GM23338 (cell line): Measurements from ENCODE around the gene ATG4A. TPM values are rescaled to one million over a fixed set of nuclear protein-coding genes. Genes with fewer than 3 reads are reported as not detected.

ENCODE experiments used
- ATAC-seq: fragments of 200-7000 bp; cut with Tn5 transposase; 3 replicates; pipeline ENCODE4 v1.9.1; 2020
- DNase-seq: peaks from one replicate; pipeline ENCODE4 v3.0.0-alpha.2; 2015; ENCODE audit warnings: low spot score
- H2AFZ ChIP-seq: fragments of 200-600 bp; sonication (generic); 2 replicates; pipeline ENCODE4 v1.8.0; 2016; ENCODE audit warnings: antibody characterized with exemption, mild to moderate bottlenecking, moderate library complexity
- H3F3A ChIP-seq: fragments of 200-600 bp; sonication (generic); replicated peaks from 2 replicates; pipeline ENCODE4 v1.8.0; 2017; ENCODE audit warnings: antibody characterized with exemption, mixed run types, low read depth
- H3K27ac ChIP-seq: fragments of 200-600 bp; sonication (generic); 2 replicates; pipeline ENCODE4 v1.6.1; 2016; ENCODE audit warnings: low read depth
- H3K27me3 ChIP-seq: fragments of 200-600 bp; sonication (generic); 2 replicates; pipeline ENCODE4 v1.8.0; 2016; ENCODE audit warnings: mild to moderate bottlenecking, mixed run types, moderate library complexity; ENCODE audit not compliant: insufficient read depth
- H3K36me3 ChIP-seq: fragments of 200-600 bp; sonication (generic); 2 replicates; pipeline ENCODE4 v1.8.0; 2016; ENCODE audit warnings: mild to moderate bottlenecking; ENCODE audit not compliant: insufficient read depth
- H3K4me1 ChIP-seq: fragments of 200-600 bp; sonication (generic); 2 replicates; pipeline ENCODE4 v1.8.0; 2016; ENCODE audit warnings: mild to moderate bottlenecking, moderate library complexity; ENCODE audit not compliant: insufficient read depth
- H3K4me2 ChIP-seq: fragments of 200-600 bp; sonication (generic); 2 replicates; pipeline ENCODE4 v1.7.1; 2017; ENCODE audit warnings: mixed run types
- H3K4me3 ChIP-seq: fragments of 200-600 bp; sonication (generic); 2 replicates; pipeline ENCODE4 v1.6.1; 2016; ENCODE audit warnings: mixed run types
- H3K79me2 ChIP-seq: fragments of 200-600 bp; sonication (generic); replicated peaks from 2 replicates; pipeline ENCODE4 v1.8.0; 2017; ENCODE audit warnings: mild to moderate bottlenecking; ENCODE audit not compliant: insufficient read depth
- H3K9me2 ChIP-seq: fragments of 200-600 bp; sonication (generic); 2 replicates; pipeline ENCODE4 v1.8.0; 2017; ENCODE audit not compliant: insufficient read depth
- H4K20me1 ChIP-seq: fragments of 200-600 bp; sonication (generic); replicated peaks from 2 replicates; pipeline ENCODE4 v1.8.0; 2017; ENCODE audit warnings: mild to moderate bottlenecking; ENCODE audit not compliant: insufficient read depth
- H3K27ac Mint-ChIP-seq: 2 replicates; pipeline ENCODE4 v1.8.0; 2020; ENCODE audit warnings: inconsistent platforms, mild to moderate bottlenecking, moderate library complexity, mixed read lengths
- H3K27me3 Mint-ChIP-seq: 3 replicates; pipeline ENCODE4 v1.8.0; 2022; ENCODE audit warnings: low read depth, mild to moderate bottlenecking, moderate library complexity, mixed read lengths, inconsistent platforms; ENCODE audit not compliant: insufficient read depth, poor library complexity
- H3K36me3 Mint-ChIP-seq: 3 replicates; pipeline ENCODE4 v1.8.0; 2021; ENCODE audit warnings: low read depth, mild to moderate bottlenecking, inconsistent platforms, moderate library complexity, mixed read lengths
- H3K4me1 Mint-ChIP-seq: 3 replicates; pipeline ENCODE4 v1.8.0; 2020; ENCODE audit warnings: mild to moderate bottlenecking, inconsistent platforms, mixed read lengths
- H3K4me3 Mint-ChIP-seq: 3 replicates; pipeline ENCODE4 v1.8.0; 2021; ENCODE audit warnings: moderate library complexity, mild to moderate bottlenecking, inconsistent platforms, mixed read lengths
- H3K9me3 Mint-ChIP-seq: 3 replicates; pipeline ENCODE4 v1.8.0; 2020; ENCODE audit warnings: moderate library complexity, mild to moderate bottlenecking, inconsistent platforms, mixed read lengths
- CREB1 ChIP-seq: fragments of 250-450 bp; sonication (Bioruptor Pico); IDR thresholded peaks from 2 replicates; pipeline ENCODE4 v1.5.0; 2020; ENCODE audit warnings: low read depth, mild to moderate bottlenecking, moderate library complexity
- EZH2 ChIP-seq: fragments of 200-600 bp; sonication (generic); IDR thresholded peaks from one replicate; pipeline ENCODE4 v1.8.0; 2017; ENCODE audit warnings: antibody characterized with exemption, mild to moderate bottlenecking, low read depth; ENCODE audit not compliant: unreplicated experiment
- EZH2phosphoT487 ChIP-seq: fragments of 200-600 bp; sonication (generic); IDR thresholded peaks from one replicate; pipeline ENCODE4 v1.8.1; 2018; ENCODE audit warnings: antibody characterized with exemption; ENCODE audit not compliant: unreplicated experiment
- JUNB ChIP-seq: IDR thresholded peaks from one replicate; pipeline ENCODE4 v1.6.1; 2016; ENCODE audit warnings: antibody characterized with exemption; ENCODE audit not compliant: unreplicated experiment
- POLR2AphosphoS5 ChIP-seq: IDR thresholded peaks from 2 replicates; pipeline ENCODE4 v1.6.1; 2016; ENCODE audit warnings: antibody characterized with exemption, low read depth
- REST ChIP-seq: IDR thresholded peaks from one replicate; pipeline ENCODE4 v1.6.1; 2018; ENCODE audit warnings: antibody characterized with exemption; ENCODE audit not compliant: unreplicated experiment
- STAT1 ChIP-seq: IDR thresholded peaks from one replicate; pipeline ENCODE4 v1.6.1; 2016; ENCODE audit warnings: antibody characterized with exemption; ENCODE audit not compliant: unreplicated experiment
- ZNF114 ChIP-seq: fragments of 250-450 bp; sonication (Bioruptor Pico); IDR thresholded peaks from 2 replicates; pipeline ENCODE4 v1.5.0; 2020; ENCODE audit warnings: mild to moderate bottlenecking, moderate library complexity
- ZNF331 ChIP-seq: fragments of 250-450 bp; sonication (Bioruptor Pico); IDR thresholded peaks from 2 replicates; pipeline ENCODE4 v1.5.0; 2020; ENCODE audit warnings: low read depth, mild to moderate bottlenecking, moderate library complexity
- polyA plus RNA-seq: library from polyadenylated mRNA; unstranded; fragments of >200 nt; fragmentation: Nextera tagmentation; extraction: Ambion mirVana; gene quantifications from 2 replicates; pipeline ENCODE4 v1.2.1, GENCODE V29; 2016
- total RNA-seq: library from RNA; depleted of rRNA; stranded (reverse); fragments of >200 nt; shearing (Covaris generic); gene quantifications from 2 replicates; pipeline ENCODE4 v1.2.3, GENCODE V29; 2014
- TF ChIP-seq, protein P1 (sequence below), 2 experiments: fragments of 200-600 bp in 1 of 2; sonication (generic) in 1 of 2; conservative IDR thresholded peaks; 2 replicates each; pipeline versions ENCODE4 v1.5.1 to v1.6.1; 2016 to 2017; ENCODE audit warnings: antibody characterized with exemption in 2 of 2, low read depth in 2 of 2, mild to moderate bottlenecking in 2 of 2, moderate library complexity in 1 of 2
- TF ChIP-seq, protein P2 (sequence below): fragments of 250-450 bp; sonication (Bioruptor Pico); IDR thresholded peaks from 2 replicates; pipeline ENCODE4 v1.5.0; 2020; ENCODE audit warnings: mild to moderate bottlenecking, moderate library complexity
- TF ChIP-seq, protein P3 (sequence below): IDR thresholded peaks from 2 replicates; pipeline ENCODE4 v1.6.1; 2016; ENCODE audit warnings: antibody characterized with exemption

The ATG4A gene
- total and polyA plus RNA-seq, 2 experiments from 2014 or later, result 2.1 to 2.8 TPM

GRCh38 chrX:108156082-108156481 lies 64.5 kb downstream of the ATG4A start (continued):
- TF ChIP-seq, protein P1, sequence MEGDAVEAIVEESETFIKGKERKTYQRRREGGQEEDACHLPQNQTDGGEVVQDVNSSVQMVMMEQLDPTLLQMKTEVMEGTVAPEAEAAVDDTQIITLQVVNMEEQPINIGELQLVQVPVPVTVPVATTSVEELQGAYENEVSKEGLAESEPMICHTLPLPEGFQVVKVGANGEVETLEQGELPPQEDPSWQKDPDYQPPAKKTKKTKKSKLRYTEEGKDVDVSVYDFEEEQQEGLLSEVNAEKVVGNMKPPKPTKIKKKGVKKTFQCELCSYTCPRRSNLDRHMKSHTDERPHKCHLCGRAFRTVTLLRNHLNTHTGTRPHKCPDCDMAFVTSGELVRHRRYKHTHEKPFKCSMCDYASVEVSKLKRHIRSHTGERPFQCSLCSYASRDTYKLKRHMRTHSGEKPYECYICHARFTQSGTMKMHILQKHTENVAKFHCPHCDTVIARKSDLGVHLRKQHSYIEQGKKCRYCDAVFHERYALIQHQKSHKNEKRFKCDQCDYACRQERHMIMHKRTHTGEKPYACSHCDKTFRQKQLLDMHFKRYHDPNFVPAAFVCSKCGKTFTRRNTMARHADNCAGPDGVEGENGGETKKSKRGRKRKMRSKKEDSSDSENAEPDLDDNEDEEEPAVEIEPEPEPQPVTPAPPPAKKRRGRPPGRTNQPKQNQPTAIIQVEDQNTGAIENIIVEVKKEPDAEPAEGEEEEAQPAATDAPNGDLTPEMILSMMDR (conservative IDR thresholded peaks at IDR 0.05; ENCODE audit: low read depth in 2 of 2), result no peak
- TF ChIP-seq STAT1, result no peak
- no peak for TF ChIP-seq EZH2phosphoT487
- TF ChIP-seq CREB1 (CRISPR knock-in tag), result no peak

- no peak overlapping the region for H3K27ac Mint-ChIP-seq
- TF ChIP-seq ZNF114 (CRISPR knock-in tag), result no peak
- no peak for TF ChIP-seq ZNF331 (CRISPR knock-in tag)
- TF ChIP-seq EZH2, result no peak
- no peak for TF ChIP-seq REST
- TF ChIP-seq, protein P2, sequence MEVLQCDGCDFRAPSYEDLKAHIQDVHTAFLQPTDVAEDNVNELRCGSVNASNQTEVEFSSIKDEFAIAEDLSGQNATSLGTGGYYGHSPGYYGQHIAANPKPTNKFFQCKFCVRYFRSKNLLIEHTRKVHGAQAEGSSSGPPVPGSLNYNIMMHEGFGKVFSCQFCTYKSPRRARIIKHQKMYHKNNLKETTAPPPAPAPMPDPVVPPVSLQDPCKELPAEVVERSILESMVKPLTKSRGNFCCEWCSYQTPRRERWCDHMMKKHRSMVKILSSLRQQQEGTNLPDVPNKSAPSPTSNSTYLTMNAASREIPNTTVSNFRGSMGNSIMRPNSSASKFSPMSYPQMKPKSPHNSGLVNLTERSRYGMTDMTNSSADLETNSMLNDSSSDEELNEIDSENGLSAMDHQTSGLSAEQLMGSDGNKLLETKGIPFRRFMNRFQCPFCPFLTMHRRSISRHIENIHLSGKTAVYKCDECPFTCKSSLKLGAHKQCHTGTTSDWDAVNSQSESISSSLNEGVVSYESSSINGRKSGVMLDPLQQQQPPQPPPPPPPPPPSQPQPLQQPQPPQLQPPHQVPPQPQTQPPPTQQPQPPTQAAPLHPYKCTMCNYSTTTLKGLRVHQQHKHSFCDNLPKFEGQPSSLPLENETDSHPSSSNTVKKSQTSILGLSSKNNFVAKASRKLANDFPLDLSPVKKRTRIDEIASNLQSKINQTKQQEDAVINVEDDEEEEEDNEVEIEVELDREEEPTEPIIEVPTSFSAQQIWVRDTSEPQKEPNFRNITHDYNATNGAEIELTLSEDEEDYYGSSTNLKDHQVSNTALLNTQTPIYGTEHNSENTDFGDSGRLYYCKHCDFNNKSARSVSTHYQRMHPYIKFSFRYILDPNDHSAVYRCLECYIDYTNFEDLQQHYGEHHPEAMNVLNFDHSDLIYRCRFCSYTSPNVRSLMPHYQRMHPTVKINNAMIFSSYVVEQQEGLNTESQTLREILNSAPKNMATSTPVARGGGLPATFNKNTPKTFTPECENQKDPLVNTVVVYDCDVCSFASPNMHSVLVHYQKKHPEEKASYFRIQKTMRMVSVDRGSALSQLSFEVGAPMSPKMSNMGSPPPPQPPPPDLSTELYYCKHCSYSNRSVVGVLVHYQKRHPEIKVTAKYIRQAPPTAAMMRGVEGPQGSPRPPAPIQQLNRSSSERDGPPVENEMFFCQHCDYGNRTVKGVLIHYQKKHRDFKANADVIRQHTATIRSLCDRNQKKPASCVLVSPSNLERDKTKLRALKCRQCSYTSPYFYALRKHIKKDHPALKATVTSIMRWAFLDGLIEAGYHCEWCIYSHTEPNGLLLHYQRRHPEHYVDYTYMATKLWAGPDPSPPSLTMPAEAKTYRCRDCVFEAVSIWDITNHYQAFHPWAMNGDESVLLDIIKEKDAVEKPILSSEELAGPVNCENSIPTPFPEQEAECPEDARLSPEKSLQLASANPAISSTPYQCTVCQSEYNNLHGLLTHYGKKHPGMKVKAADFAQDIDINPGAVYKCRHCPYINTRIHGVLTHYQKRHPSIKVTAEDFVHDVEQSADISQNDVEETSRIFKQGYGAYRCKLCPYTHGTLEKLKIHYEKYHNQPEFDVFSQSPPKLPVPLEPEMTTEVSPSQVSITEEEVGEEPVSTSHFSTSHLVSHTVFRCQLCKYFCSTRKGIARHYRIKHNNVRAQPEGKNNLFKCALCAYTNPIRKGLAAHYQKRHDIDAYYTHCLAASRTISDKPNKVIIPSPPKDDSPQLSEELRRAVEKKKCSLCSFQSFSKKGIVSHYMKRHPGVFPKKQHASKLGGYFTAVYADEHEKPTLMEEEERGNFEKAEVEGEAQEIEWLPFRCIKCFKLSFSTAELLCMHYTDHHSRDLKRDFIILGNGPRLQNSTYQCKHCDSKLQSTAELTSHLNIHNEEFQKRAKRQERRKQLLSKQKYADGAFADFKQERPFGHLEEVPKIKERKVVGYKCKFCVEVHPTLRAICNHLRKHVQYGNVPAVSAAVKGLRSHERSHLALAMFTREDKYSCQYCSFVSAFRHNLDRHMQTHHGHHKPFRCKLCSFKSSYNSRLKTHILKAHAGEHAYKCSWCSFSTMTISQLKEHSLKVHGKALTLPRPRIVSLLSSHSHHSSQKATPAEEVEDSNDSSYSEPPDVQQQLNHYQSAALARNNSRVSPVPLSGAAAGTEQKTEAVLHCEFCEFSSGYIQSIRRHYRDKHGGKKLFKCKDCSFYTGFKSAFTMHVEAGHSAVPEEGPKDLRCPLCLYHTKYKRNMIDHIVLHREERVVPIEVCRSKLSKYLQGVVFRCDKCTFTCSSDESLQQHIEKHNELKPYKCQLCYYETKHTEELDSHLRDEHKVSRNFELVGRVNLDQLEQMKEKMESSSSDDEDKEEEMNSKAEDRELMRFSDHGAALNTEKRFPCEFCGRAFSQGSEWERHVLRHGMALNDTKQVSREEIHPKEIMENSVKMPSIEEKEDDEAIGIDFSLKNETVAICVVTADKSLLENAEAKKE (CRISPR knock-in tag), result no peak
- no peak for TF ChIP-seq POLR2AphosphoS5
- TF ChIP-seq STAT1, result no peak
- TF ChIP-seq JUNB, result no peak
- TF ChIP-seq EZH2phosphoT487, result no peak
- TF ChIP-seq CREB1 (CRISPR knock-in tag), result no peak
- TF ChIP-seq, protein P3, sequence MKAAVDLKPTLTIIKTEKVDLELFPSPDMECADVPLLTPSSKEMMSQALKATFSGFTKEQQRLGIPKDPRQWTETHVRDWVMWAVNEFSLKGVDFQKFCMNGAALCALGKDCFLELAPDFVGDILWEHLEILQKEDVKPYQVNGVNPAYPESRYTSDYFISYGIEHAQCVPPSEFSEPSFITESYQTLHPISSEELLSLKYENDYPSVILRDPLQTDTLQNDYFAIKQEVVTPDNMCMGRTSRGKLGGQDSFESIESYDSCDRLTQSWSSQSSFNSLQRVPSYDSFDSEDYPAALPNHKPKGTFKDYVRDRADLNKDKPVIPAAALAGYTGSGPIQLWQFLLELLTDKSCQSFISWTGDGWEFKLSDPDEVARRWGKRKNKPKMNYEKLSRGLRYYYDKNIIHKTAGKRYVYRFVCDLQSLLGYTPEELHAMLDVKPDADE, result no peak
- H3K4me1 Mint-ChIP-seq, result peaks cover 6% of the 10 kb centered on the region; the same call in 2 of the 3 replicates
- no peaks in the 10 kb centered on the region for H3K4me1 ChIP-seq
- no peak for ATAC-seq
- H3K36me3 ChIP-seq, result no peaks in the 10 kb centered on the region
- no peak overlapping the region for H3K27ac ChIP-seq
- H3K27me3 Mint-ChIP-seq, result peaks cover 1% of the 10 kb centered on the region
- DNase-seq, result no peak
- no peak overlapping the region for H3K4me3 Mint-ChIP-seq
- no peaks in the 10 kb centered on the region for H3K9me2 ChIP-seq
- H3K36me3 Mint-ChIP-seq, result no peaks in the 10 kb centered on the region
- no peak overlapping the region for H3K4me2 ChIP-seq
- no peaks in the 10 kb centered on the region for H3K27me3 ChIP-seq
- no peak overlapping the region for H2AFZ ChIP-seq
- H4K20me1 ChIP-seq, result no peaks in the 10 kb centered on the region
- no peaks in the 10 kb centered on the region for H3K9me3 Mint-ChIP-seq
- no peak overlapping the region for H3K4me3 ChIP-seq
- H3K79me2 ChIP-seq, result no peaks in the 10 kb centered on the region
- no peaks in the 10 kb centered on the region for H3F3A ChIP-seq
Observed at GRCh38 chrX:108156934-108157466, 65.4 kb downstream of the ATG4A start.
